OCI-LY7 (cell line): ENCODE data around the gene LGI4. TPM values are rescaled to one million over a fixed set of nuclear protein-coding genes. Genes with fewer than 3 reads are reported as not detected.

Source experiments
- BruUV-seq: library from RNA; stranded (reverse); fragments of 400-500 nt; replicated peaks from 2 replicates; lab custom pipeline; 2021; lab: Mats Ljungman, UMichigan
- CTCF ChIA-PET: fragments of 300-600 bp; sonication (Branson Sonifier 250); formaldehyde crosslinking; loops from one replicate; lab custom pipeline; 2022; ENCODE audit warnings: antibody characterized with exemption; ENCODE audit not compliant: unreplicated experiment; lab: Charles Lee
- POLR2A ChIA-PET: fragments of 300-600 bp; sonication (Branson Sonifier 250); formaldehyde crosslinking; loops from one replicate; lab custom pipeline; 2022; ENCODE audit warnings: antibody characterized with exemption; lab: Charles Lee
- DNase-seq: peaks from one replicate; pipeline ENCODE4 v3.0.0-alpha.2; 2015; ENCODE audit warnings: low spot score
- H2AFZ ChIP-seq: fragments of 200-600 bp; sonication (generic), shearing (Covaris generic); 2 replicates; pipeline ENCODE4 v1.6.1; 2014; ENCODE audit warnings: mild to moderate bottlenecking, antibody characterized with exemption, low read length, moderate library complexity
- H3K27ac ChIP-seq: fragments of 200-600 bp; sonication (generic); 2 replicates; pipeline ENCODE4 v1.5.1; 2014; ENCODE audit warnings: mixed run types, low read depth, mild to moderate bottlenecking, moderate library complexity, low read length, inconsistent platforms; ENCODE audit not compliant: poor library complexity, severe bottlenecking
- H3K36me3 ChIP-seq: fragments of 200-600 bp; sonication (generic); 2 replicates; pipeline ENCODE4 v1.6.1; 2014; ENCODE audit warnings: mild to moderate bottlenecking, antibody characterized with exemption, low read length, moderate library complexity, mixed read lengths; ENCODE audit not compliant: insufficient read depth
- H3K4me1 ChIP-seq: fragments of 200-600 bp; sonication (generic); 2 replicates; pipeline ENCODE4 v1.5.1; 2014; ENCODE audit warnings: mild to moderate bottlenecking, low read length; ENCODE audit not compliant: insufficient read depth, poor library complexity, severe bottlenecking
- H3K4me2 ChIP-seq: fragments of 200-600 bp; sonication (generic); 2 replicates; pipeline ENCODE4 v1.6.1; 2014; ENCODE audit warnings: mild to moderate bottlenecking, low read length
- H3K4me3 ChIP-seq: fragments of 200-600 bp; sonication (generic); 2 replicates; pipeline ENCODE4 v1.5.1; 2014; ENCODE audit warnings: mild to moderate bottlenecking, low read depth, low read length; ENCODE audit not compliant: poor library complexity, severe bottlenecking
- H3K79me2 ChIP-seq: fragments of 200-600 bp; sonication (generic); 2 replicates; pipeline ENCODE4 v1.6.1; 2016; ENCODE audit warnings: low read depth, mild to moderate bottlenecking, low read length, moderate library complexity, mixed read lengths; ENCODE audit not compliant: insufficient read depth
- H3K9me2 ChIP-seq: fragments of 200-600 bp; sonication (generic); 2 replicates; pipeline ENCODE4 v1.6.1; 2016; ENCODE audit warnings: mild to moderate bottlenecking, low read length, mixed read lengths; ENCODE audit not compliant: insufficient read depth
- H3K9me3 ChIP-seq: fragments of 200-600 bp; sonication (generic); 2 replicates; pipeline ENCODE4 v1.6.1; 2014; ENCODE audit warnings: mild to moderate bottlenecking, mixed run types, low read length, mixed read lengths
- H4K20me1 ChIP-seq: fragments of 200-600 bp; sonication (generic); 2 replicates; pipeline ENCODE4 v1.6.1; 2014; ENCODE audit warnings: mild to moderate bottlenecking, antibody characterized with exemption, low read length, moderate library complexity, mixed read lengths; ENCODE audit not compliant: insufficient read depth
- CTCF ChIP-seq: fragments of 200-600 bp; sonication (generic); conservative IDR thresholded peaks from 2 replicates; pipeline ENCODE4 v1.5.1; 2014; ENCODE audit warnings: mild to moderate bottlenecking, antibody characterized with exemption, low read length, moderate library complexity, mixed read lengths
- EZH2phosphoT487 ChIP-seq: fragments of 200-600 bp; sonication (generic); IDR thresholded peaks from 2 replicates; pipeline ENCODE4 v1.6.1; 2018; ENCODE audit warnings: low read depth, borderline replicate concordance, mild to moderate bottlenecking, mixed run types, antibody characterized with exemption, low read length, moderate library complexity, mixed read lengths
- intact Hi-C: fragments of 100-400 bp; cut with micrococcal nuclease; formaldehyde crosslinking; loops from one replicate; pipeline ENCODE4 v1.10.0; 2022; ENCODE audit not compliant: unreplicated experiment
- total RNA-seq, 2 experiments: library from RNA; depleted of rRNA in 1 of 2; stranded (reverse); fragments of >200 nt in 1 of 2; shearing (Covaris generic) in 1 of 2; gene quantifications; 2 replicates each; pipeline ENCODE4 v1.2.3, GENCODE V29; 2014 to 2022

Gene LGI4
- total RNA-seq, 2 experiments from 2014 or later, result 0.28 to 5.9 TPM

- POLR2A ChIA-PET, result interaction anchor here (1.0 kb wide), 1 partner anchor 14 kb away, joined by 5 read pairs; no protein-coding TSS in a partner anchor
These were observed 26.0 kb upstream of the LGI4 start for GRCh38 chr19:35160629-35161433.

GRCh38 chr19:35159606-35160005 lies 24.7 kb upstream of the LGI4 start:
- CTCF ChIA-PET, result no interaction called here
- POLR2A ChIA-PET, result interaction anchor here (1.0 kb wide), 1 partner anchor 16 kb away, joined by 5 read pairs; no protein-coding TSS in a partner anchor
- Histone ChIP-seq H3K27ac (no peak overlapping the region), H3K36me3 (peaks cover 81% of the 10 kb centered on the region), H3K9me2 (no peaks in the 10 kb centered on the region), H3K4me3 (no peak overlapping the region), H3K4me2 (no peak overlapping the region), H4K20me1 (no peaks in the 10 kb centered on the region), H3K9me3 (0 out of 2 replicates have a peak, but pooled peaks cover 3% of the 10 kb centered on the region), H2AFZ (no peak overlapping the region), H3K79me2 (peaks cover 17% of the 10 kb centered on the region; the same call in 1 of the 2 replicates), H3K4me1 (peaks cover 13% of the 10 kb centered on the region)
- TF ChIP-seq EZH2phosphoT487, result no peak
- TF ChIP-seq CTCF, result no peak
- no TSS peak for BruUV-seq
- intact Hi-C loops, result no loop called here
- no peak for DNase-seq

More at GRCh38 chr19:35160629-35161433, 26.0 kb upstream of the LGI4 start:
- no TSS peak for BruUV-seq
- peaks cover 14% of the 10 kb centered on the region; the same call in 1 of the 2 replicates for H3K9me3 ChIP-seq
- H4K20me1 ChIP-seq, result no peaks in the 10 kb centered on the region
- TF ChIP-seq CTCF (no peak), EZH2phosphoT487 (no peak)
- no peak for DNase-seq
- peaks cover 11% of the 10 kb centered on the region for H3K4me1 ChIP-seq
- H3K9me2 ChIP-seq, result no peaks in the 10 kb centered on the region
- no peak overlapping the region for H2AFZ ChIP-seq
- H3K79me2 ChIP-seq, result peaks cover 12% of the 10 kb centered on the region; the same call in 1 of the 2 replicates
- peaks cover 93% of the 10 kb centered on the region for H3K36me3 ChIP-seq
- CTCF ChIA-PET, result no interaction called here
- H3K4me2 ChIP-seq, result no peak overlapping the region
- no peak overlapping the region for H3K4me3 ChIP-seq
- intact Hi-C loops, result no loop called here
- H3K27ac ChIP-seq, result no peak overlapping the region

GRCh38 chr19:35157431-35157830 lies 22.6 kb upstream of the LGI4 start:
- intact Hi-C loops, result no loop called here
- Histone ChIP-seq H3K9me2 (no peaks in the 10 kb centered on the region), H3K36me3 (peaks cover 59% of the 10 kb centered on the region), H2AFZ (no peak overlapping the region), H3K4me2 (no peak overlapping the region), H4K20me1 (no peaks in the 10 kb centered on the region), H3K79me2 (peaks cover 17% of the 10 kb centered on the region; the same call in 1 of the 2 replicates), H3K27ac (no peak overlapping the region), H3K9me3 (no peaks in the 10 kb centered on the region), H3K4me3 (no peak overlapping the region), H3K4me1 (peaks cover 24% of the 10 kb centered on the region)
- DNase-seq, result no peak
- ChIA-PET POLR2A (no interaction called here), CTCF (no interaction called here)
- no peak for TF ChIP-seq EZH2phosphoT487
- no peak for TF ChIP-seq CTCF
- no TSS peak for BruUV-seq
